Esophagus muscularis mucosa (tissue), 4 donors: ENCODE results near the gene ENOX1.

Experiments used
- EP300 ChIP-seq: sonication (generic); formaldehyde crosslinking; IDR thresholded peaks from one replicate; pipeline ENCODE4 v1.6.1; 2017; ENCODE audit warnings: antibody characterized with exemption
- POLR2AphosphoS5 ChIP-seq, 2 donors: sonication (generic); formaldehyde crosslinking; IDR thresholded peaks; one replicate each; pipeline ENCODE4 v1.6.1; 2017; ENCODE audit warnings: antibody characterized with exemption in 2 of 2
- TF ChIP-seq, protein P1 (sequence below), 3 experiments: fragments of 200-600 bp in 2 of 3; fragments of 450-650 bp in 1 of 3; sonication (generic) in 2 of 3; IDR thresholded peaks; one replicate each; pipeline ENCODE4 v1.5.1; 2017 to 2019; ENCODE audit warnings: antibody characterized with exemption in 3 of 3, mild to moderate bottlenecking in 2 of 3, moderate library complexity in 1 of 3

DNA sequence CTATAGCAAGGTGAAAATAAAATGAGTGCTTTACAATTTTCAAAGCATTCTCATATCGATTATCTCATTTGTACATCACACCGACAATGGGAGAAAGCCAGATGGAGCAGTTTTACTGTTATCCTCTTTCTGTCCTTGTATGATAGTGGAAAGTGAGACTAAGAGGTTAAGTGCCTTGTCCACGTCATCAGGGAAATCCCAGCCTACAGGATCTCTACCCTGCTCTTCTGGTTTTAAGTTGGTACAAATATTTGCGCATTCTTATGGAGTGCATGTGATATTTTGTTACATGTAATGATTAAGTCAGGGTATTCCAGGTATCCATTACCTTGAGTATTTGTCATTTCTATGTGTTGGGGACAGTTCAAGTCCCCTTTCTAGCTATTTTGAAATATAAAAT is 12.4 kb upstream of the ENOX1 start:
- TF ChIP-seq, protein P1, sequence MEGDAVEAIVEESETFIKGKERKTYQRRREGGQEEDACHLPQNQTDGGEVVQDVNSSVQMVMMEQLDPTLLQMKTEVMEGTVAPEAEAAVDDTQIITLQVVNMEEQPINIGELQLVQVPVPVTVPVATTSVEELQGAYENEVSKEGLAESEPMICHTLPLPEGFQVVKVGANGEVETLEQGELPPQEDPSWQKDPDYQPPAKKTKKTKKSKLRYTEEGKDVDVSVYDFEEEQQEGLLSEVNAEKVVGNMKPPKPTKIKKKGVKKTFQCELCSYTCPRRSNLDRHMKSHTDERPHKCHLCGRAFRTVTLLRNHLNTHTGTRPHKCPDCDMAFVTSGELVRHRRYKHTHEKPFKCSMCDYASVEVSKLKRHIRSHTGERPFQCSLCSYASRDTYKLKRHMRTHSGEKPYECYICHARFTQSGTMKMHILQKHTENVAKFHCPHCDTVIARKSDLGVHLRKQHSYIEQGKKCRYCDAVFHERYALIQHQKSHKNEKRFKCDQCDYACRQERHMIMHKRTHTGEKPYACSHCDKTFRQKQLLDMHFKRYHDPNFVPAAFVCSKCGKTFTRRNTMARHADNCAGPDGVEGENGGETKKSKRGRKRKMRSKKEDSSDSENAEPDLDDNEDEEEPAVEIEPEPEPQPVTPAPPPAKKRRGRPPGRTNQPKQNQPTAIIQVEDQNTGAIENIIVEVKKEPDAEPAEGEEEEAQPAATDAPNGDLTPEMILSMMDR (IDR thresholded peaks at IDR 0.05) = no peak
- no peak for TF ChIP-seq POLR2AphosphoS5 (IDR thresholded peaks at IDR 0.05)
- TF ChIP-seq EP300 = no peak
